ENCODE measurements around the gene ZFAND3. TPM values are rescaled to one million over a fixed set of nuclear protein-coding genes. Genes with fewer than 3 reads are reported as not detected.

The ZFAND3 gene
- total RNA-seq, 1 donor from 2014 or later: 81.8 TPM

DNA sequence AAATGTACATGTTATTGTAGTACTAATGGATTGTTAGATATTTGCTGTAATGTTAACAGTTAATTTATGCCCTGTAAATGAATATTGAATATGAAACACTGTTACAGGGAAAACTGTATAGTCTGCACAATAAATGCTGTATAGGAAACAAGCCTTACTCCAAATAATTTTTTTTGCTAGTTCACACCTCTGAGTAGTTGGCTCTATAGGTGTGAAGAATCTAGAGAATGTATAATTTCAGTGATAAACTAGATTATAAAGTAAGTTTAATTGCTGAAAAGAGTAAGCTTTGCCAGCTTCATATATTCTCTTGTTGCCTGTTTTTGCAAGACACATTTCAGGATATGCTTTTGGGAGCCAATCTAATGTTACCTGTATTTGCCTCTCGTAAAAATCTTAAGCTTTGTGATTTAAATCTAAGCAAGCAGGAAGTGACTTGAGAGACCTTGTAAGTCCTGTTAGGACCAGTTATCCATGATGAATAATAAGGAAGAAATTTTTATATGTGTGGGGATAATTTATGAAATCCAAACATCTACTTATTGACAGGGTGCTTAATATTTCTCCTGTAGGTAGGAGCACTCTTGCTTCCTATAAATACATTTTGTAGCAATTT is 232.4 kb downstream of the ZFAND3 start:
- intact Hi-C loops (cut with micrococcal nuclease): no loop called here
- H3K4me1 ChIP-seq: peaks cover 8% of the 10 kb centered on the region

GRCh38 chr6:38054527-38055202 is 235.1 kb downstream of the ZFAND3 start:
- Histone ChIP-seq H3K4me3 (no peak overlapping the region), H3K4me1 (peaks cover 10% of the 10 kb centered on the region), H3K27me3 (ENCODE audit: low read depth) (no peaks in the 10 kb centered on the region), H3K36me3 (no peaks in the 10 kb centered on the region), H3K9me3 (replicated peaks) (no peaks in the 10 kb centered on the region), H3K27ac (replicated peaks) (no peak overlapping the region)
- intact Hi-C loops (cut with micrococcal nuclease): no loop called here
- TF ChIP-seq, protein P1, sequence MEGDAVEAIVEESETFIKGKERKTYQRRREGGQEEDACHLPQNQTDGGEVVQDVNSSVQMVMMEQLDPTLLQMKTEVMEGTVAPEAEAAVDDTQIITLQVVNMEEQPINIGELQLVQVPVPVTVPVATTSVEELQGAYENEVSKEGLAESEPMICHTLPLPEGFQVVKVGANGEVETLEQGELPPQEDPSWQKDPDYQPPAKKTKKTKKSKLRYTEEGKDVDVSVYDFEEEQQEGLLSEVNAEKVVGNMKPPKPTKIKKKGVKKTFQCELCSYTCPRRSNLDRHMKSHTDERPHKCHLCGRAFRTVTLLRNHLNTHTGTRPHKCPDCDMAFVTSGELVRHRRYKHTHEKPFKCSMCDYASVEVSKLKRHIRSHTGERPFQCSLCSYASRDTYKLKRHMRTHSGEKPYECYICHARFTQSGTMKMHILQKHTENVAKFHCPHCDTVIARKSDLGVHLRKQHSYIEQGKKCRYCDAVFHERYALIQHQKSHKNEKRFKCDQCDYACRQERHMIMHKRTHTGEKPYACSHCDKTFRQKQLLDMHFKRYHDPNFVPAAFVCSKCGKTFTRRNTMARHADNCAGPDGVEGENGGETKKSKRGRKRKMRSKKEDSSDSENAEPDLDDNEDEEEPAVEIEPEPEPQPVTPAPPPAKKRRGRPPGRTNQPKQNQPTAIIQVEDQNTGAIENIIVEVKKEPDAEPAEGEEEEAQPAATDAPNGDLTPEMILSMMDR (IDR thresholded peaks at IDR 0.05; ENCODE audit: borderline replicate concordance): no peak
- DNase-seq: no peak

More for the DNA sequence above, 232.4 kb downstream of the ZFAND3 start:
- TF ChIP-seq, protein P1 (IDR thresholded peaks at IDR 0.05; ENCODE audit: borderline replicate concordance): no peak
- Histone ChIP-seq H3K27me3 (ENCODE audit: low read depth) (no peaks in the 10 kb centered on the region), H3K27ac (replicated peaks) (no peak overlapping the region), H3K9me3 (replicated peaks) (no peaks in the 10 kb centered on the region), H3K36me3 (no peaks in the 10 kb centered on the region), H3K4me3 (no peak overlapping the region)
- DNase-seq: no peak

GRCh38 chr6:38055203-38055589 is 235.7 kb downstream of the ZFAND3 start:
- H3K36me3 ChIP-seq: no peaks in the 10 kb centered on the region
- no peaks in the 10 kb centered on the region for H3K27me3 ChIP-seq (ENCODE audit: low read depth)
- TF ChIP-seq, protein P1 (IDR thresholded peaks at IDR 0.05; ENCODE audit: borderline replicate concordance): no peak
- H3K27ac ChIP-seq (replicated peaks): no peak overlapping the region
- DNase-seq: no peak
- H3K4me3 ChIP-seq: no peak overlapping the region
- intact Hi-C loops (cut with micrococcal nuclease): no loop called here
- no peaks in the 10 kb centered on the region for H3K9me3 ChIP-seq (replicated peaks)
- peaks cover 10% of the 10 kb centered on the region for H3K4me1 ChIP-seq

DNA sequence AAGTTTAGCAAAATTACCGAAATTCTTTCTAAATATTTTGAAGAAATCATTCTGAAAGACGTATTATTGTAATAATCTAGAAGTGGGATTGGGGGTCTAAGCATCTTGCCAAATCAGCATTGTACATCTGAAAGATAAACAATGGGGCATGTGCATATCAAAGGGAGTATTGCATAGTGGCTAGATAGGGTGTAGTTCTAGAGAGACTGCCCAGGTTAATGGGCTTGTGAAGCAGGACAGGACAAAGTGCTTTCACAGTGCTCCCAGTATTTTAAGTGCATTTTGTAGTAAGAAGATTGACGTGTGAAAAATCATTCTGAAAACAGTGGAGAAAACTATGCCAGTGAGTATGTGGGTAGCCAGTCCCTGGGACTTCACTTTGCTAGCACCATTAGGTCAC is 236.8 kb downstream of the ZFAND3 start:
- Histone ChIP-seq H3K27ac (replicated peaks) (no peak overlapping the region), H3K36me3 (no peaks in the 10 kb centered on the region), H3K4me3 (no peak overlapping the region), H3K9me3 (replicated peaks) (no peaks in the 10 kb centered on the region), H3K4me1 (peaks cover 10% of the 10 kb centered on the region), H3K27me3 (ENCODE audit: low read depth) (no peaks in the 10 kb centered on the region)
- TF ChIP-seq, protein P1 (IDR thresholded peaks at IDR 0.05; ENCODE audit: borderline replicate concordance): no peak
- no peak for DNase-seq
- intact Hi-C loops (cut with micrococcal nuclease): no loop called here

DNA sequence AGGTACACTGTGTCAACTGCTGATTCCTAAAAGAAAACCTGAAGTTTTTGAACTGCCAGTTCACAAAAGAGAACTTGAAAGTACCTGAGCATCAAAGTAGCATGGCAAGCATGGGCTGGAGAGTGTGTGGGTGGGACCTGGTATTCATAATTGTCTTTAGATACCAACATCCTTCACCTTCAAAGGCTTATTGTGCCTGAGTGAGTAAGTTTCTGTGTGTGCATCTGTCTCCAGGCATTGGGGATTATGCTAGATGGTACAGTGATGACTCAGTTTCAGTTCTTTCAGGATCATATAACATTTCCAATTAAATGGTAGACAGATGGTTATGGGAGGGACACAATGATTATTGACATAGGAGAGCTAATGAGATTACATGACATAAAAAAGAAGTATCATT is 238.5 kb downstream of the ZFAND3 start:
- peaks cover 10% of the 10 kb centered on the region for H3K4me1 ChIP-seq
- peaks cover 15% of the 10 kb centered on the region for H3K36me3 ChIP-seq
- intact Hi-C loops (cut with micrococcal nuclease): no loop called here
- DNase-seq: no peak
- TF ChIP-seq, protein P1 (IDR thresholded peaks at IDR 0.05; ENCODE audit: borderline replicate concordance): no peak
- no peak overlapping the region for H3K4me3 ChIP-seq
- no peaks in the 10 kb centered on the region for H3K27me3 ChIP-seq (ENCODE audit: low read depth)
- no peaks in the 10 kb centered on the region for H3K9me3 ChIP-seq (replicated peaks)
- H3K27ac ChIP-seq (replicated peaks): no peak overlapping the region
